DOHH2 (cell line): Measurements from ENCODE around the gene KIF18B.

ENCODE experiments used
- H3F3A ChIP-seq: fragments of 200-600 bp; sonication (generic), shearing (Covaris generic); 2 replicates; pipeline ENCODE4 v1.6.0; 2016; ENCODE audit warnings: antibody characterized with exemption, mild to moderate bottlenecking; ENCODE audit not compliant: control insufficient read depth, insufficient read depth
- H3K27ac ChIP-seq: fragments of 200-600 bp; sonication (generic); 2 replicates; pipeline ENCODE4 v1.5.1; 2014; ENCODE audit warnings: low read depth, mild to moderate bottlenecking, low read length, moderate library complexity
- H3K27me3 ChIP-seq: fragments of 200-600 bp; sonication (generic); 2 replicates; pipeline ENCODE4 v1.6.1; 2014; ENCODE audit warnings: mild to moderate bottlenecking, low read length, mixed read lengths; ENCODE audit not compliant: control insufficient read depth
- H3K36me3 ChIP-seq: fragments of 200-600 bp; sonication (generic); 2 replicates; pipeline ENCODE4 v1.6.1; 2014; ENCODE audit warnings: mild to moderate bottlenecking, low read length, moderate library complexity, mixed read lengths; ENCODE audit not compliant: control insufficient read depth
- H3K4me1 ChIP-seq: fragments of 200-600 bp; sonication (generic); 2 replicates; pipeline ENCODE4 v1.6.1; 2014; ENCODE audit warnings: mild to moderate bottlenecking, low read length, mixed read lengths; ENCODE audit not compliant: control insufficient read depth
- H3K4me2 ChIP-seq: fragments of 200-600 bp; sonication (generic); 2 replicates; pipeline ENCODE4 v1.6.0; 2014; ENCODE audit warnings: mild to moderate bottlenecking, low read length, moderate library complexity
- H3K4me3 ChIP-seq: fragments of 200-600 bp; sonication (generic); 2 replicates; pipeline ENCODE4 v1.5.1; 2014; ENCODE audit warnings: mild to moderate bottlenecking, low read length, mixed read lengths
- H3K79me2 ChIP-seq: fragments of 200-600 bp; sonication (generic); 2 replicates; pipeline ENCODE4 v1.6.1; 2014; ENCODE audit warnings: mild to moderate bottlenecking, low read length, mixed read lengths; ENCODE audit not compliant: control insufficient read depth
- H3K9me2 ChIP-seq: fragments of 200-600 bp; sonication (generic); replicated peaks from 2 replicates; pipeline ENCODE4 v1.6.1; 2014; ENCODE audit warnings: mild to moderate bottlenecking, low read length, mixed read lengths; ENCODE audit not compliant: control insufficient read depth
- H3K9me3 ChIP-seq: fragments of 200-600 bp; sonication (generic); 2 replicates; pipeline ENCODE4 v1.6.1; 2014; ENCODE audit warnings: antibody characterized with exemption, low read length, mixed read lengths; ENCODE audit not compliant: control insufficient read depth, insufficient read depth
- H4K20me1 ChIP-seq: fragments of 200-600 bp; sonication (generic); 2 replicates; pipeline ENCODE4 v1.6.0; 2014; ENCODE audit warnings: low read depth, mild to moderate bottlenecking, antibody characterized with exemption, low read length, moderate library complexity; ENCODE audit not compliant: control insufficient read depth, insufficient read depth
- CTCF ChIP-seq: fragments of 200-600 bp; sonication (generic); IDR thresholded peaks from one replicate; pipeline ENCODE4 v1.5.1; 2014; ENCODE audit warnings: antibody characterized with exemption, mild to moderate bottlenecking, low read depth, low read length; ENCODE audit not compliant: poor library complexity, severe bottlenecking
- EZH2phosphoT487 ChIP-seq: fragments of 200-600 bp; sonication (generic); IDR thresholded peaks from 2 replicates; pipeline ENCODE4 v1.6.1; 2017; ENCODE audit warnings: borderline replicate concordance, mild to moderate bottlenecking, antibody characterized with exemption, low read length, moderate library complexity, mixed read lengths

Gene KIF18B

DNA sequence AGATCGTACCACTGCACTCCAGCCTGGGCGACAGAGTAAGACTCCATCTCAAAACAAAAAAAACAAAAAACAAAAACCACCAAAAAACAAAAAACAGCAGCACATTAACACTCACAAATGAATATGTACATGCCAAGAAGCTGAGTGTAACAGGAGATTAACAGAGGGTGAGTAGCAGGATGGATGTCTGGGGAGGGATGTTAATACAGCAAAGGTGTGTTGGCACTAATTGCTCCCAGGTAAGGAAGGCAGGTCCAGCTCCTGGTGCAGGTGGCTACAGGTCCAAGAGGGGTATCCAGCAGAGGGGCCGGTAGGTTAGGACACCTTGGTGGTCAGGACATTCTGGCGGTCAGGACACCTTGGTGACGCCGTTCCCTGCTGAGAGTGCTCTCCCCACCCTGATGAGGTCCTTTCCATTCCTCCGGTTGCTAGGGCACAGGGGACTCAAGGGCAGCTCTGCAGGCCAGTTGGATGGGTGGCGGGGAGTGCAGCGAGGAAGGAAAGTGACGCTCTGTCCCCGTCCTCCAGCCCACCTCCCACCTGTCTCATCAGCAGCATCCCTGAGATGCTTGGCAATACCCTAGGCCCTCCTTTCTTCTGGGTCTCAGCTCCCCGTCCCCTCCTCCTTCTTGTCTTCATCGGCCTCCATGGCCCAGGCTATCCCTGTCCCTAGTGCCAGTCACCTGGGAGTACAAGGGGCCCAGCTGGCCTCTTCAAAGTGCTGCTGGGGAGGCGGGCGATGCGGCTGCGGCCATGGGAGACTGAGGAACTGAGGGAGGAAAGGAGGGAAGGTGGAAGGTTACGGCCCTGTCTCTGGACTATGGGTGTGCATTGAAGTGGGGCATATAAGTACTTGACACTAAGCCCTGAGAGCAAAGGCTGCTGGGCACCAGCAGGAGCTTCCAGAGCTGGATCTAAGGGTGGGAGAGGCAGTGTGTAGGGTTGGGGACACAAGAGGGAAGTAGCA is 21.6 kb downstream of the KIF18B start:
- Histone ChIP-seq H3K4me2 (no peak overlapping the region), H3K9me3 (no peaks in the 10 kb centered on the region), H3K4me1 (peaks cover 2% of the 10 kb centered on the region), H3K79me2 (no peaks in the 10 kb centered on the region), H3F3A (peaks cover 7% of the 10 kb centered on the region; the same call in 1 of the 2 replicates), H3K9me2 (no peaks in the 10 kb centered on the region), H3K36me3 (peaks cover 54% of the 10 kb centered on the region), H3K4me3 (no peak overlapping the region), H3K27ac (no peak overlapping the region), H3K27me3 (no peaks in the 10 kb centered on the region), H4K20me1 (0 out of 2 replicates have a peak, but pooled peaks cover 3% of the 10 kb centered on the region)
- TF ChIP-seq EZH2phosphoT487 (no peak), CTCF (no peak)

- H3K9me3 ChIP-seq, result no peaks in the 10 kb centered on the region
- peaks cover 35% of the 10 kb centered on the region for H3K36me3 ChIP-seq
- H3K4me3 ChIP-seq, result no peak overlapping the region
- no peaks in the 10 kb centered on the region for H3K9me2 ChIP-seq
- peaks cover 9% of the 10 kb centered on the region for H3F3A ChIP-seq
- 0 out of 2 replicates have a peak, but pooled peaks cover 3% of the 10 kb centered on the region for H4K20me1 ChIP-seq
- no peak overlapping the region for H3K27ac ChIP-seq
- TF ChIP-seq EZH2phosphoT487, result no peak
- no peak for TF ChIP-seq CTCF
- H3K4me1 ChIP-seq, result peaks cover 13% of the 10 kb centered on the region
- no peak overlapping the region for H3K4me2 ChIP-seq
- no peaks in the 10 kb centered on the region for H3K79me2 ChIP-seq
- H3K27me3 ChIP-seq, result peaks cover 5% of the 10 kb centered on the region; the same call in 1 of the 2 replicates
Observed at GRCh38 chr17:44924107-44924544, 23.4 kb downstream of the KIF18B start.

DNA sequence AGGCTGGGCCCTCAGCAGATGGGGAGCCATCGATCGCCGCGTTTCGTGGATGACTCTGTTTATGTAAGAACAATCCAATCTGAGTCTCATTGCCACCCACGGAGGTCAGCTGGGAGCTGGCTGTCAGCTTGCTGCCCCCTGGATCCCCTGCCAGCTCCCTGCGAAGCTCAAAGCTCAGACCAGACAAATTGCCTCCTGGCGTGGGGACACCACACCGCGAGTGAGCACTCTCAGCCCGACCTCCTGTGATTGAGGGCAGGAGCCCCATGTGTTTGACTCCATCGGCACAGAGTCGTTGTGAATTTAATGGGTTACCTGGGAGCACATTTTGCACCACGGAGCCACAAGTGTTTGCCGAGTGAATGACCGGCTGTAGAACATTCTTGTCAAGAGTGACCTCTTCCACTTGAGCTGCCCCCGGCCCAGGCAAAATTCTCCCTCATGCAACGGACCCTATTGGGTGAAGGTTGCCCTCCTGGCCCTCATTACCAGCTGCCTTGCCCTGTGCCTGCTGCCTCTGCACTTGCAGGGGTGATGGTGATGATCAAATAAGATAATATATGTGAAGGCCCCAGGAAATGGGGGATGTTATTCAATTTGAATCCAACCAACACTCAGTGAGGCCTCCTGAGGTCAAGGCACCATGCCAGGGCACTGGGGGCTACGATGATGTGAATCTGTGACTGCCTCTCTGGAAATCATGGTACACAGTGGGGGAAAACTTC is 24.7 kb downstream of the KIF18B start:
- H3F3A ChIP-seq, result peaks cover 9% of the 10 kb centered on the region
- H3K9me2 ChIP-seq, result no peaks in the 10 kb centered on the region
- no peak for TF ChIP-seq EZH2phosphoT487
- TF ChIP-seq CTCF, result no peak
- H3K27me3 ChIP-seq, result peaks cover 5% of the 10 kb centered on the region; the same call in 1 of the 2 replicates
- H3K79me2 ChIP-seq, result no peaks in the 10 kb centered on the region
- H3K36me3 ChIP-seq, result peaks cover 23% of the 10 kb centered on the region
- no peak overlapping the region for H3K27ac ChIP-seq
- H3K9me3 ChIP-seq, result no peaks in the 10 kb centered on the region
- H3K4me3 ChIP-seq, result no peak overlapping the region
- H3K4me2 ChIP-seq, result no peak overlapping the region
- H4K20me1 ChIP-seq, result 0 out of 2 replicates have a peak, but pooled peaks cover 3% of the 10 kb centered on the region
- H3K4me1 ChIP-seq, result peaks cover 13% of the 10 kb centered on the region
